GM18498 (cell line): ENCODE data around the gene SMG7.
A peak's percentile ranks its signal among the peaks of the same experiment; 100 is the strongest.

ENCODE experiments used
- ATAC-seq: cut with Tn5 transposase; IDR thresholded peaks from one replicate; pipeline ENCODE4 v1.9.1; 2021; ENCODE audit warnings: mild to moderate bottlenecking, moderate library complexity; ENCODE audit not compliant: unreplicated experiment

Gene SMG7

DNA sequence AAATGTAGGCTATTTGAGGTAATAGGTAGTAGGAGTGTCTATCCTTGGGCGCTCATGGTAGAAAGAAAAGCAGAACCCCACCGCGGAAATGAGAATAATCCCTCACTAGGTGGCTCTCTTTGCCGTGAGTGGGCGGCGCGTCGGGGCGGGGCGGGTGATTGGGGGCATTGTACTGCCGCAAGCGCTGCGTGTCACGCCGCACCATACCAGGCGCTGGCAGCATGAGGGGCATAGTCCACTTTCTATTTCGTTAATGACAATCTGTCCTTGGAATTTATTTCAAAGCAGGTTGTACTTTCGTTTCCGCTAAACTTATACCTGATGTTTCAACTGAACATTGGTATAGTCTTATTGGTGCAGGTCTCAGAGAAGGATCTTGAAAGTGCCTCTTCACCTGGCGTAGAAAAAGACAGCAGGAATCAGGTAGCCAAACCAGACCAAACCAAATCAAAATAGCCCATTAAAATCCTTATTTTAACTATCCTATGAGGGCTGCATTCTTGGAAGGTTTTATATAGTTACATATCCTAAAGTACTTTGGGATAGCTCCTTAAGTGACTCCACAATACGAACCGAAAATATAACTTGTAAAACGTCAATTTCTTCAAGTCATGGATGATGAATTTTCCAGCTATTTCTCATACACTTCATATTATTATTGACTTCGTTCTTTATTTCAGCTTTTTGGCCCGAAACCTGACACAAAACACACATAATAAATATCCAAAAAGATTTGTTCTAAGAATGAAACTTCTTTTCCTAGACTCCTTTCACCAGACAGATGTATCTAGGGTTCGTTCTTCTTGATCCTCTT is 1.9 kb upstream of the SMG7 start:
- ATAC-seq = peak; percentile 40

- ATAC-seq = peak; percentile 29
These were observed 1.1 kb upstream of the SMG7 start for GRCh38 chr1:183470961-183471742.

GRCh38 chr1:183471743-183472487 is 384 bp upstream of the SMG7 start:
- ATAC-seq = peak; percentile 53

DNA sequence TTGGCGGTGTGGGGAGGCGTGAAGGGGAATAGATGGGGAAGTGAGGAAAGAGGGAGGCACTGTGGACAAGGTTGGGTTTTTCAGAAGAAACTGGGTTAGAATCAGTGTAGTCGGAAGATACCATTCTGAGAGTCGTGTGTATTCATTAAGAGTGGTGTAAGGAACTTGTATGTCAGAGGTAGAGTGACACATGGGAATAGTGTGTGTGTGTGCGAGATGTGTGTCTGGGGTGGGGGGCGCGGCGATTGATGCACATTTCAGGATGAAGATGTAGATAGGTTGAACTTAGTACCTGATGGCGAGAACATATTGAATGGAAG is 878 bp downstream of the SMG7 start:
- no peak for ATAC-seq

- no peak for ATAC-seq
These were observed 3.8 kb downstream of the SMG7 start for GRCh38 chr1:183476081-183476480.

- peak; percentile 57 for ATAC-seq
These were observed 5.9 kb downstream of the SMG7 start for GRCh38 chr1:183477986-183478781.

- ATAC-seq = peak; percentile 68
These were observed 8.7 kb downstream of the SMG7 start for GRCh38 chr1:183480971-183481441.

DNA sequence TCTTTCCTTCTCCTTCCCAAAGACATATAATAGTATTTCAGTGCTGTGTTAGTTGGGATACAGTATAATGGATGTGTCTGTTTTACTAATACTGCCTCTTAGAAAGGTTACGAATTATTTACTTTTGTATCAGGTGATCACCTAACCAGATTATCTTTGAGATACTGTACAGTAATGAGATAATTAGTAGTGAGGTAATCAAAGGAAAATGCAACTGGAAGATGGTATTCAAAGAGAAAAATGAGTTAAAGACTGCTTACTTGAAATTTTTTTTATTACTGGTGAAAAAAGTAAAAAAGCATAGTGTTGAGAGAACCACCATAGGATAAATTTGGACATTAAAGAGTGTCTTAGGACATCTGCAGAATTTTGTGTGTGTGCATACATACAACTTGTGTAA is 10.9 kb downstream of the SMG7 start:
- ATAC-seq = no peak

DNA sequence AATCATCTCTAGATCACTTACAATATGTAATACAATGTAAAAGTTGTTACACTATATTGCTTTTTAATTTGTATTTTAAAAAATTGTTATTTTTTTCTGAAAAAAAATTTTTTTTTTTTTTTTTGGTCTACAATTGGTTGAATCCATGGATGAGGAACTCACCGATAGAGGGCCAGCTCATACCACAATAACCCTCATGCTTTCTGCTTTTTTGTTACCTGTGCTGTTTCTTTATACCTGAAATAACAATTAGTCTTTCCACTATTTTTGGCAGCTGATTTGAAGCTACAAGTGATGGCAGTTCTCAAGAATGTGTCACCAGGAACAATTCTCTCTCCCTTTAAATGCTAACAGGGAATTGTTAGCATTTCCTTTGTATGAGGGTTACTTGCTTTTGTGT is 12.0 kb downstream of the SMG7 start:
- ATAC-seq = no peak

- ATAC-seq = no peak
These were observed 12.6 kb downstream of the SMG7 start for GRCh38 chr1:183484851-183485250.

DNA sequence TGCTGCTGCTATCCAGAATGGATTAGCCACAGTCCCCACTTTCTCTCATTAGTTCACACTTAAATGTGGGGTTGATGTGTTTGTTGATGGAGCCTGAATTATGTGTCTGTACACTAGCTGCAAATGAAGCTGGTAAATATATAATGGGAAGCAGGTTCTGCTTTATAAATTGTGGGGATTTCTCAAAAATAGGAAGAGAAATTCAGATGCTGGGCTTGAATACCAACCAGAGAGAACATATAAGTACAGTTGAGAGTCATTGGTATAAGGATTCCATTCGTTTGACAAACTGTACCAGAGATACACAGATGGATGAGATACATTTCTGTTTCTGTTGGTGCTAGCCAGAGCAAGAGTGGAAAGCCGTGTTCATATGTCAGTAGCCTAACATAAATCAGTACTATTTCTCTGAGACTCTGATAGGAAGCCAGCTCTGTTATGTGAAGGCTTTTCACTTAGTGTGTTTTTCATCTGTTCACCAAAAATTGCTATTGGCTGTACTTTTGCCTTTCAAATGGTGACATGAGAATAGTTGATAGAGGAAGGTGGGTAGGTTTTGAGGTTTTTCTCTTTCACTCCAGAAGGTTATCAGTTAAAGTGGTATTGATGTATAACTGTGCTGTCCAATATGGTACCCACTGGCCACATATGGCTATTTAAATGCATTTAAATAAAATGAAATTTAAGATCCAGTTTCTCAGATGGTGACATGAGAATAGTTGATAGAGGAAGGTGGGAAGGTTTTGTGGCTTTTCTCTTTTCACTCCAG is 15.6 kb downstream of the SMG7 start:
- no peak for ATAC-seq

DNA sequence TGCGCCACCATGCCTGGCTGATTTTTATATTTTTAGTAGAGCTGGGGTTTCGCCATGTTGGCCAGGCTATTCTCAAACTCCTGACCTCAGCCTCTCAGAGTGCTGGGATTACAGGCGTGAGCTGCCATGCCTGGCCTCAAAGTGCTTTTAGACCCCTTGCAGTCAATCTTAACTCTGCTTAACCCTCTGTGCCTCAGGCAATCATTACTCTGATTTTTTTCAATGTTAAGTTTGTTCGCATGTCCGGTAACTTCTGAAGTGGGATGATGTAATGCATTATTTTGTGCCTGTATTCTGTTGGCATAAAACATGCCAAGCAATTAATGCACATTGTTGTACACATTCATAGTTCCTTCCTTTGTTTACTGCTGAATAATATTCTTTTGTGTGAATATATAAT is 18.6 kb downstream of the SMG7 start:
- ATAC-seq = no peak

GRCh38 chr1:183493540-183494245 is 21.4 kb downstream of the SMG7 start:
- no peak for ATAC-seq

DNA sequence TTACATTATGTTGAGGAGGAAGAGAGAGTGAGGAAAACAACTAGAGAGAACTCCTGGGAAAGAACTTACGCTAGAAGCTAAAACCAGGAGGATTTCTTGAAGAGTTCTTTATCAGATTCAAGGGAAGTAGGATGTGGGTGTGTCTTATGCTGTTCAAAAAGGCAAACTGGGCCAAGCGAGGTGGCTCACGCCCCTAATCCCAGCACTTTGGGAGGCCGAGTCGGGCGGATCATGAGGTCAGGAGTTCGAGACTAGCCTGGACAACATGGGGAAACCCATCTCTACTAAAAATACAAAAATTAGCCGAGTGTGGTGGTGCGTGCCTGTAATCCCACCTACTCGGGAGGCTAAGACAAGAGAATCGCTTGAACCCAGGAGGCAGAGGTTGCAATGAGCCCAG is 23.1 kb downstream of the SMG7 start:
- no peak for ATAC-seq

GRCh38 chr1:183497218-183497617 is 24.9 kb downstream of the SMG7 start:
- no peak for ATAC-seq

GRCh38 chr1:183498342-183498991 is 26.2 kb downstream of the SMG7 start:
- ATAC-seq = peak; percentile 58

DNA sequence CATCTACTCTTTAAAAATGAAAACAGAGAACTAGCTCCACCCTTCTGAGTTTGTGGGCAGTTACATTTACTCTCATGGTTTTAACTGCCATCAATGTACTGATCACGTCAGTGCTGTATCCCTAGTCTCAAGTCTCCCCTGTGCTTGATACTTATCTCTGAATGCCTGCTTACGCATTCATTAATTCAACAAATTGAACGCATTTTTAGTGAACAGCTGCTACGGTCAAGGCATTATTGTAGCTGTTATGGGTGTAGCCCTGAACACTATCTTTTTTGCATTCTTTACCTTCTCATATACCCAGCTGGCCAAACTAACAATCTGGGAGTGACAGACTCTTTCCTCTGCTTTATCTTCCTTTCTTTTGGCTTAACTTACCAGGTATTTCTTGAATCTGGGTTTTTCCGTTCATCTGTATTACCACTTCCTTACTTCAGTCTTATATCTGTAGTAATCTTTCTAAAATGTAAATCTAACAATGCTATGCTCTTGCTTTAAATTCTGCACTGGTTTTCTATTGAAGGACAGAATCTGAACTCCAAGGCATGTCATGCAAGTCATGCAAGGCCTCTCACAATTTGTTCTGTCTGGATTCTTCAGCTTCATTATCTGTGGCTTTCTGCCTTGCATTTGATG is 33.3 kb downstream of the SMG7 start:
- no peak for ATAC-seq

GRCh38 chr1:183506561-183506960 is 34.3 kb downstream of the SMG7 start:
- no peak for ATAC-seq
